Endometrial microvascular endothelial cells (primary cell): ENCODE results near the gene INMT. TPM values are rescaled to one million over a fixed set of nuclear protein-coding genes. Genes with fewer than 3 reads are reported as not detected.
"Not testable (repeated sequence)": the region's sequence is repeated elsewhere in the genome, so short reads cannot be mapped to it uniquely, and the experiment has no call there.

Experiments used
- in situ Hi-C: cut with HindIII; loops from 2 replicates; pipeline ENCODE4 v1.10.0; 2017; ENCODE audit warnings: low sequenced_read_pairs, low pct_unique_long_range_greater_than_20kb; ENCODE audit errors: inconsistent ontology term
- total RNA-seq: library from RNA; depleted of rRNA; stranded (reverse); fragments of >200 nt; gene quantifications from one replicate; pipeline ENCODE4 v1.2.3, GENCODE V29; 2015; ENCODE audit errors: inconsistent ontology term

INMT gene
- total RNA-seq = not detected

GRCh38 chr7:30751696-30752273 lies at the start of gene INMT:
Gene INMT, plus strand, starts transcription at chr7:30752135. Its CDS starts 16 bp downstream, at chr7:30752151.
- in situ Hi-C loops = no loop called here

- in situ Hi-C loops = no loop called here
Measured at GRCh38 chr7:30702200-30702599, 49.7 kb upstream of the INMT start.

- in situ Hi-C loops = no loop called here
Measured at GRCh38 chr7:30703756-30704155, 48.2 kb upstream of the INMT start.

- in situ Hi-C loops = no loop called here
Measured at GRCh38 chr7:30705008-30705407, 46.9 kb upstream of the INMT start.

- in situ Hi-C loops = no loop called here
Measured at GRCh38 chr7:30705596-30705995, 46.3 kb upstream of the INMT start.

- in situ Hi-C loops = no loop called here
Measured at GRCh38 chr7:30706316-30706715, 45.6 kb upstream of the INMT start.

GRCh38 chr7:30706908-30707307 lies 45.0 kb upstream of the INMT start:
- in situ Hi-C loops = no loop called here

- in situ Hi-C loops = no loop called here
Measured at GRCh38 chr7:30707391-30708357, 44.3 kb upstream of the INMT start.

GRCh38 chr7:30708412-30708811 lies 43.5 kb upstream of the INMT start:
- in situ Hi-C loops = no loop called here

GRCh38 chr7:30708983-30709382 lies 43.0 kb upstream of the INMT start:
- in situ Hi-C loops = no loop called here

GRCh38 chr7:30709549-30709948 lies 42.4 kb upstream of the INMT start:
- in situ Hi-C loops = no loop called here

- in situ Hi-C loops = no loop called here
Measured at GRCh38 chr7:30710669-30711068, 41.3 kb upstream of the INMT start.

- in situ Hi-C loops = no loop called here
Measured at GRCh38 chr7:30713392-30713791, 38.5 kb upstream of the INMT start.

- in situ Hi-C loops = no loop called here
Measured at GRCh38 chr7:30714129-30714528, 37.8 kb upstream of the INMT start.

- in situ Hi-C loops = no loop called here
Measured at GRCh38 chr7:30717181-30717580, 34.8 kb upstream of the INMT start.

GRCh38 chr7:30719434-30719833 lies 32.5 kb upstream of the INMT start:
- in situ Hi-C loops = not testable (repeated sequence)

- in situ Hi-C loops = no loop called here
Measured at GRCh38 chr7:30721211-30721610, 30.7 kb upstream of the INMT start.

GRCh38 chr7:30722187-30722586 lies 29.7 kb upstream of the INMT start:
- in situ Hi-C loops = no loop called here

- in situ Hi-C loops = no loop called here
Measured at GRCh38 chr7:30722671-30723070, 29.3 kb upstream of the INMT start.

GRCh38 chr7:30723776-30724175 lies 28.2 kb upstream of the INMT start:
- in situ Hi-C loops = no loop called here
